ENCODE results near the gene ANTXR1.

- TF ChIP-seq POLR2A (IDR thresholded peaks at IDR 0.05; ENCODE audit: low read depth, low read length) (no peak), POLR2AphosphoS5 (IDR thresholded peaks at IDR 0.05; ENCODE audit: low read depth, low read length) (no peak)
Measured at GRCh38 chr2:69291004-69291650, 278.1 kb downstream of the ANTXR1 start.
